Neural crest cell (in vitro differentiated cells): Measurements from ENCODE around the gene SYT9. TPM values are rescaled to one million over a fixed set of nuclear protein-coding genes. Genes with fewer than 3 reads are reported as not detected.

Experiments
- DNase-seq: peaks from one replicate; pipeline ENCODE4 v3.0.0; 2021; ENCODE audit warnings: low read depth, mixed read lengths, low spot score
- H3K27ac Mint-ChIP-seq: one replicate; pipeline ENCODE4 v1.8.0; 2021; ENCODE audit warnings: mild to moderate bottlenecking, mixed read lengths; ENCODE audit not compliant: unreplicated experiment
- H3K27me3 Mint-ChIP-seq: 2 replicates; pipeline ENCODE4 v1.8.0; 2021; ENCODE audit warnings: low read depth, mild to moderate bottlenecking, mixed read lengths
- H3K36me3 Mint-ChIP-seq: 2 replicates; pipeline ENCODE4 v1.8.0; 2021; ENCODE audit warnings: low read depth, mild to moderate bottlenecking, mixed read lengths
- H3K4me1 Mint-ChIP-seq: 2 replicates; pipeline ENCODE4 v1.8.0; 2021; ENCODE audit warnings: mixed read lengths
- H3K4me3 Mint-ChIP-seq: one replicate; pipeline ENCODE4 v1.8.0; 2021; ENCODE audit warnings: mild to moderate bottlenecking, mixed read lengths
- H3K9me3 Mint-ChIP-seq: 2 replicates; pipeline ENCODE4 v1.8.0; 2021; ENCODE audit warnings: mixed read lengths
- total RNA-seq: library from RNA; stranded (reverse); gene quantifications from 2 replicates; pipeline ENCODE4 v1.2.1, GENCODE V29; 2021
- TF ChIP-seq, protein P1 (sequence below): fragments of 200-600 bp; sonication (generic); conservative IDR thresholded peaks from 2 replicates; pipeline ENCODE4 v1.5.0; 2021; ENCODE audit warnings: antibody characterized with exemption, mild to moderate bottlenecking

SYT9 gene
- total RNA-seq, 1 donor from 2014 or later: 0.72 TPM

DNA sequence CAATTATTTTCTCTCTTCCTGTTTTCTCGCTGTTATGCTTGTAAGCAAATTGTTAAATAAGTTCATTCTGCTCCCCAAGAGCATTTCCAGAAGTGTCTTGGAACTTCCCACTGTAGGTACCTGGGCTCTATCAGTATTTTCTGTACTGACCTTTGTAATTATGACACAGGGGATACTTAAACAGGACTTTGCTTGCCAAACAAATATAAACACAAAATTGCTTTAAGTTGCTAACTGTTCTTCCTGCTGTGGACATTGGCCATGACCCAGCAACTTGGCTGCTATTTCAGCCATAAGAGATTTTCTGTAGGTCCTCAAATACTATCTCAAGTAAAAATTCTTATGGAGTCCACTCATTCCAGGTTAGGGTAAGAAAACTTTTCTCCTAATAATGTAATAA is 30.1 kb downstream of the SYT9 start:
- peaks cover 5% of the 10 kb centered on the region for H3K36me3 Mint-ChIP-seq
- DNase-seq: no peak
- H3K4me3 Mint-ChIP-seq: no peak overlapping the region
- no peaks in the 10 kb centered on the region for H3K4me1 Mint-ChIP-seq
- H3K27ac Mint-ChIP-seq: no peak overlapping the region
- peaks cover 7% of the 10 kb centered on the region for H3K27me3 Mint-ChIP-seq
- peaks cover 10% of the 10 kb centered on the region for H3K9me3 Mint-ChIP-seq
- TF ChIP-seq, protein P1, sequence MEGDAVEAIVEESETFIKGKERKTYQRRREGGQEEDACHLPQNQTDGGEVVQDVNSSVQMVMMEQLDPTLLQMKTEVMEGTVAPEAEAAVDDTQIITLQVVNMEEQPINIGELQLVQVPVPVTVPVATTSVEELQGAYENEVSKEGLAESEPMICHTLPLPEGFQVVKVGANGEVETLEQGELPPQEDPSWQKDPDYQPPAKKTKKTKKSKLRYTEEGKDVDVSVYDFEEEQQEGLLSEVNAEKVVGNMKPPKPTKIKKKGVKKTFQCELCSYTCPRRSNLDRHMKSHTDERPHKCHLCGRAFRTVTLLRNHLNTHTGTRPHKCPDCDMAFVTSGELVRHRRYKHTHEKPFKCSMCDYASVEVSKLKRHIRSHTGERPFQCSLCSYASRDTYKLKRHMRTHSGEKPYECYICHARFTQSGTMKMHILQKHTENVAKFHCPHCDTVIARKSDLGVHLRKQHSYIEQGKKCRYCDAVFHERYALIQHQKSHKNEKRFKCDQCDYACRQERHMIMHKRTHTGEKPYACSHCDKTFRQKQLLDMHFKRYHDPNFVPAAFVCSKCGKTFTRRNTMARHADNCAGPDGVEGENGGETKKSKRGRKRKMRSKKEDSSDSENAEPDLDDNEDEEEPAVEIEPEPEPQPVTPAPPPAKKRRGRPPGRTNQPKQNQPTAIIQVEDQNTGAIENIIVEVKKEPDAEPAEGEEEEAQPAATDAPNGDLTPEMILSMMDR: no peak

DNA sequence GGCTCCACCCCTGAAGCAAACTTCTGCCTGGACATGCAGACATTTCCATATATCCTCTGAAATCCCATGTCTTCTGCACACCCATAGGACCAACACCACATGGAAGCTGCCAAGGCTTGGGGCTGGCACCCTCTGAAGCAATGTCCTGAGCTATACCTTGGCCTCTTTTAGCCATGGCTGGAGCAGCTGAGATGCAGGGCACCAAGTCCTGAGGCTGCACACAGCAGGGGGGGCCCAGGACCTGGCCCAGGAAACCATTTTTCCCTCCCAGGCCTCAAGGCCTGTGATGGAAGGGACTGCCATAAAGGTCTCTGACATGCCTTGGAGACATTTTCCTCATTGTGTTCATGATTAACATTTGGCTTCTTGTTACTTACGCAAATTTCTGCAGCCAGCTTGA is 34.5 kb downstream of the SYT9 start:
- no peak for DNase-seq
- H3K4me1 Mint-ChIP-seq: no peaks in the 10 kb centered on the region
- H3K36me3 Mint-ChIP-seq: peaks cover 5% of the 10 kb centered on the region
- no peak overlapping the region for H3K27ac Mint-ChIP-seq
- peaks cover 4% of the 10 kb centered on the region for H3K27me3 Mint-ChIP-seq
- H3K4me3 Mint-ChIP-seq: no peak overlapping the region
- TF ChIP-seq, protein P1: no peak
- H3K9me3 Mint-ChIP-seq: peaks cover 12% of the 10 kb centered on the region

DNA sequence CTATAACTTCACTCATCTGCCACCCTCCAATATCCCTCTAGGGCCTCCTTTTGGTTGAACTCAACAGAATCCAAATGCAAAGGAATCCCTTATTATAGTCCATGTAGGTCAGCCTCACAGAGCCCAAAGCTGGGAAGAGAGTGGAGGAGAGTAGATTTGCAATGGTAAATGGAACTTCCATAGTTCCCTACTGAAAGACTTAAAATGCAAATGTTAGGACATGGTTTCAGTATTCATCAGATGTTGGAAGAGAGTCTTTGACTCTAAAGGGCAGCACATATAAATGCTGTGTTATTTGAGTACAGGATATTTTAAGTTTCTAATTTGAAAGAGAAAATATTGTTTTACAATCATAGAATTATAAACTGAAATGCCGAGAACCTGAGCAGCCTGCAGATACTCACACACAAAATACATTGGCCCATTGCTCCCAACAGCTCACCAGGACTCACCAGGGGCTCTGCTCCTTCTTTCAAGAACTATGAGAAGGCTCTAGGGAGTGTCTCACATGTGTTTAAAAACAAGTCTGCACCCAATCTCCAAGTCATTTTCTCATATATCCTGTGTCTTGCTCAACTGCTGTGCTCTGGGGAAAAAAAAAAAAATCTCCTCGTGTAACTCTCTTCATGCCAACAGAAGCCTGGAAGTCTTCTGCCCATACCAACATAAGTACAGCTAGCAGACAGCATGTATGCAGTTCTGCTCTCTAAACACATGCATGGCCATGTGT is 39.6 kb downstream of the SYT9 start:
- no peak overlapping the region for H3K4me3 Mint-ChIP-seq
- peaks cover 5% of the 10 kb centered on the region for H3K9me3 Mint-ChIP-seq
- H3K36me3 Mint-ChIP-seq: peaks cover 3% of the 10 kb centered on the region

DNA sequence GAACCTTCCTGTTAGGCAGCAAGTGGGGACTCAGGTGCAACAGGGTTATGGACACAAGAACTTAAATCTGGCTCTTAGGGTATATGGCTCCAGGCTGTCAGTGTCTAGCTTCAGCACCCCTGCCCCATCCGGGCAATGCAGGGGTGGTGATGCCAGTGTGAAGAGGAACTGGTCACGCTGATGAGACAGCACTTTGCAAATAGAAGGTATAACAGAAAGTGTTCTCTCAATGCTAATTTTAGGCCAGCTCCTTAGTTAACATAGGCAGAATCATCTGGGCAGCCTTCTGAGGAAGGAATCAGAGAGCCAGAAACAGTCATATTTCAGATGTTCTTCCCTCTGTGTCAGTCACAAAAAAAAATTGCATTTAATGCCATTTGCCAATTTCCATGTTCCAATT is 41.2 kb downstream of the SYT9 start:
- H3K4me1 Mint-ChIP-seq: no peaks in the 10 kb centered on the region
- no peak for DNase-seq
- no peaks in the 10 kb centered on the region for H3K27me3 Mint-ChIP-seq
- no peaks in the 10 kb centered on the region for H3K36me3 Mint-ChIP-seq
- H3K9me3 Mint-ChIP-seq: no peaks in the 10 kb centered on the region
- H3K4me3 Mint-ChIP-seq: no peak overlapping the region
- H3K27ac Mint-ChIP-seq: no peak overlapping the region
- TF ChIP-seq, protein P1: no peak

More for the DNA sequence above, 39.6 kb downstream of the SYT9 start:
- no peak overlapping the region for H3K27ac Mint-ChIP-seq
- H3K27me3 Mint-ChIP-seq: no peaks in the 10 kb centered on the region
- DNase-seq: no peak
- H3K4me1 Mint-ChIP-seq: no peaks in the 10 kb centered on the region
- TF ChIP-seq, protein P1: no peak

- Mint-ChIP-seq H3K9me3 (no peaks in the 10 kb centered on the region), H3K4me3 (no peak overlapping the region), H3K4me1 (no peaks in the 10 kb centered on the region), H3K27me3 (no peaks in the 10 kb centered on the region), H3K36me3 (no peaks in the 10 kb centered on the region), H3K27ac (no peak overlapping the region)
- DNase-seq: no peak
- TF ChIP-seq, protein P1: no peak
Measured at GRCh38 chr11:7299393-7299792, 47.7 kb downstream of the SYT9 start.
